Kidney (tissue), 14 donors: ENCODE results near the gene TYW5. TPM values are rescaled to one million over a fixed set of nuclear protein-coding genes. Genes with fewer than 3 reads are reported as not detected.

Source experiments
- DNase-seq, 5 donors: peaks; one replicate each; pipeline ENCODE4 v3.0.0-alpha.2; 2013 to 2020
- FAIRE-seq: peaks from 2 replicates; lab custom pipeline; 2012; peaks lifted over from hg19 to GRCh38; lab: Jason Lieb, UNC
- H3K27ac ChIP-seq, 2 donors: one replicate each; pipeline ENCODE4 v1.7.0; 2013; ENCODE audit warnings: low read depth in 2 of 2, low read length in 2 of 2, inconsistent platforms in 1 of 2
- H3K27me3 ChIP-seq: one replicate; pipeline ENCODE4 v1.7.1; 2013; ENCODE audit warnings: low read length, inconsistent platforms; ENCODE audit not compliant: control insufficient read depth, insufficient read depth
- H3K36me3 ChIP-seq, 3 donors: one replicate each; pipeline versions ENCODE4 v1.7.0 to v1.7.1; 2013; ENCODE audit warnings: low read length in 3 of 3, control low read depth in 1 of 3, inconsistent platforms in 1 of 3; ENCODE audit not compliant: insufficient read depth in 3 of 3, control insufficient read depth in 2 of 3
- H3K4me1 ChIP-seq, 3 donors: one replicate each; pipeline versions ENCODE4 v1.7.0 to v1.7.1; 2013; ENCODE audit warnings: low read length in 3 of 3, inconsistent platforms in 1 of 3, low read depth in 1 of 3; ENCODE audit not compliant: control insufficient read depth in 2 of 3, insufficient read depth in 2 of 3
- H3K4me3 ChIP-seq, 3 donors: one replicate each; pipeline versions ENCODE4 v1.7.0 to v1.8.1; 2013; ENCODE audit warnings: low read length in 3 of 3, control low read depth in 1 of 3, inconsistent platforms in 1 of 3
- H3K9ac ChIP-seq, 3 donors: one replicate each; pipeline versions ENCODE4 v1.7.0 to v1.7.1; 2013; ENCODE audit warnings: low read length in 3 of 3, control low read depth in 1 of 3, inconsistent platforms in 1 of 3
- H3K9me3 ChIP-seq, 3 donors: one replicate each; pipeline versions ENCODE4 v1.7.0 to v1.7.1; 2013; ENCODE audit warnings: low read length in 3 of 3, control low read depth in 1 of 3, inconsistent platforms in 1 of 3; ENCODE audit not compliant: control insufficient read depth in 2 of 3, insufficient read depth in 1 of 3
- intact Hi-C: fragments of 100-400 bp; cut with DNase I; formaldehyde crosslinking; loops from one replicate; pipeline ENCODE4 v1.11.1; 2022
- polyA plus RNA-seq: library from polyadenylated mRNA; stranded (reverse); fragments of 350-450 nt; fragmentation: Illumina TruSeq; extraction: RNeasy Lipid Tissue Mini Kit (QIAGEN cat#74804); gene quantifications from one replicate; pipeline ENCODE4 v1.2.3, GENCODE V29; 2014; ENCODE audit warnings: low read depth, low replicate concordance; ENCODE audit not compliant: insufficient read depth
- total RNA-seq: library from RNA; stranded (reverse); fragmentation: NEBNext Ultra II Directional; extraction: Animal tissue kit (Norgen Biotek cat#: 25700); gene quantifications from one replicate; pipeline ENCODE4 v1.2.1, GENCODE V29; 2021
- TF ChIP-seq, protein P1 (sequence below): IDR thresholded peaks from 3 replicates; pipeline ENCODE4 v1.5.1; 2012; ENCODE audit warnings: mild to moderate bottlenecking, moderate library complexity, borderline replicate concordance; ENCODE audit not compliant: insufficient read depth; ENCODE audit errors: extremely low read depth
- donor health status: control.
- donor health status: control.
- donor health status: control.
- donor health status: control.
- donor health status: control.
- donor health status: DM: yes; HTN: yes; CAD: no.
- donor health status: Normal renal cell carcinoma (clear cell type).

The TYW5 gene
- total and polyA plus RNA-seq, 2 donors from 2014 or later: 6.8 to 8.0 TPM

DNA sequence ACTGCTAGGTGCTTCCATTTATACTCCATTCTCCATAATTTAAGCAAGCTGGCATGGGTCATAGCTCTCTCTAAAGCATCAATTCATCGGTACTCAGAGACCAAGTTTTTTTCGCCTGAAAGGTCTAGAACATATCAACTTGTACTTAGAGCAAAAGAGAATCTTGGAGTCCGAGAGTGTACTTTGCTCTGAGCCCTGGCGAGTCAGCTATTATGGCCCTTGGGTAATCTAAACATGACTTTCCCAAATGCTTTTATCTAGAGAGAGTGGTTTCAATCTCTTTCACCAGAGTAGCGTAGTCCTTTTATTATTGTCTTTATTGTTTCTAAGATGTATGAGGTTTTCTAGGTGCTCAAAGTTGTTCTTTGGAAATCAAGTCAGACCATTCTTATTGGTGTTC lies 34.5 kb upstream of the TYW5 start:
- no peaks in the 10 kb centered on the region for H3K4me1 ChIP-seq
- intact Hi-C loops: loop anchor here (10.0 kb wide), 2 partner anchors 315 to 485 kb away; partner anchors contain the start of gene SPATS2L
- no peak for FAIRE-seq
- H3K9ac ChIP-seq: no peak overlapping the region
- no peaks in the 10 kb centered on the region for H3K9me3 ChIP-seq
- H3K4me3 ChIP-seq: no peak overlapping the region
- TF ChIP-seq, protein P1, sequence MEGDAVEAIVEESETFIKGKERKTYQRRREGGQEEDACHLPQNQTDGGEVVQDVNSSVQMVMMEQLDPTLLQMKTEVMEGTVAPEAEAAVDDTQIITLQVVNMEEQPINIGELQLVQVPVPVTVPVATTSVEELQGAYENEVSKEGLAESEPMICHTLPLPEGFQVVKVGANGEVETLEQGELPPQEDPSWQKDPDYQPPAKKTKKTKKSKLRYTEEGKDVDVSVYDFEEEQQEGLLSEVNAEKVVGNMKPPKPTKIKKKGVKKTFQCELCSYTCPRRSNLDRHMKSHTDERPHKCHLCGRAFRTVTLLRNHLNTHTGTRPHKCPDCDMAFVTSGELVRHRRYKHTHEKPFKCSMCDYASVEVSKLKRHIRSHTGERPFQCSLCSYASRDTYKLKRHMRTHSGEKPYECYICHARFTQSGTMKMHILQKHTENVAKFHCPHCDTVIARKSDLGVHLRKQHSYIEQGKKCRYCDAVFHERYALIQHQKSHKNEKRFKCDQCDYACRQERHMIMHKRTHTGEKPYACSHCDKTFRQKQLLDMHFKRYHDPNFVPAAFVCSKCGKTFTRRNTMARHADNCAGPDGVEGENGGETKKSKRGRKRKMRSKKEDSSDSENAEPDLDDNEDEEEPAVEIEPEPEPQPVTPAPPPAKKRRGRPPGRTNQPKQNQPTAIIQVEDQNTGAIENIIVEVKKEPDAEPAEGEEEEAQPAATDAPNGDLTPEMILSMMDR: no peak
- H3K36me3 ChIP-seq: no peaks in the 10 kb centered on the region
- DNase-seq: no peak
- H3K27me3 ChIP-seq: no peaks in the 10 kb centered on the region
- no peak overlapping the region for H3K27ac ChIP-seq

DNA sequence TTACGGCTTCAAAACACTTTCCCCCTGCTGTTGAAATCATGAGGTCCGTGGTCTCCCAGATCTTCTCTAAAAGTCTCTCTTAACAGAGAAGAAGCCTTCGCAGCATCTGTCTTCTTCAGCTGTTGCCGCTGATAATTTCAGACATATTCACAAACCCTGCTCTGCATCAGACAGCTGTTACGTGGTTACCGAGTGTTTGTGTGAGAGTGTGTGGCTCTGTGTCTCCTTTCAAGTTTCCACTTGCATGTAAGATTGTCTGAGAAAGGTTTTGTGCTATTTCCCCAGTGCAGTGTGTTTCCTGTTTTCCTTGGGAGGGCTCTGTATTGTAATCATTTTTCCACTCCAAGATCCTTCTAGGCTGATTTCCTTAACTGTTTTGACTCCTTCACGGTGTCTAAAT lies 32.9 kb upstream of the TYW5 start:
- no peak for FAIRE-seq

DNA sequence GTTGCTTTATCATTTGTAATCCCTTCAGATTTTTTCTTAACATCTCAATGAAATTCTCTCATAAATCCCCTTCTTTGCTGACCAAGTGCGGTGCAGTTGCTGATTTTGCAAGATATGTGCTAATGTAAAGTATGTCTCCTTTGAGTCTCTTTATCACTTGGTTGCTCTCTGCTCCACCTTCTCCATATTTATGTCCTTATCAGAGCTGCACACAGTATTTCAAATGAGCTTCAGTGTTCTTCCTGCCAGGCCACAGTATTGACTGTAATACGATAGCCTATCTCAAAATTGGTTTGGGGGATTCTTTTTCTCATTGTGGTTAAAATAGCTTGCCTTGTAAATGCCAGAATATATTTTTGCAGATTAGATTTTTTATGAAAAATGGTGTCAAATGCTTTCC lies 32.3 kb upstream of the TYW5 start:
- H3K27ac ChIP-seq: no peak overlapping the region
- intact Hi-C loops: loop anchor here (10.0 kb wide), 2 partner anchors 317 to 487 kb away; partner anchors contain the start of gene SPATS2L
- TF ChIP-seq, protein P1: no peak
- no peak overlapping the region for H3K9ac ChIP-seq
- H3K4me3 ChIP-seq: no peak overlapping the region
- FAIRE-seq (no peak), DNase-seq (no peak)
- H3K27me3 ChIP-seq: no peaks in the 10 kb centered on the region
- H3K9me3 ChIP-seq: no peaks in the 10 kb centered on the region
- no peaks in the 10 kb centered on the region for H3K36me3 ChIP-seq
- no peaks in the 10 kb centered on the region for H3K4me1 ChIP-seq

More for the DNA sequence above, 32.9 kb upstream of the TYW5 start:
- Histone ChIP-seq H3K27me3 (no peaks in the 10 kb centered on the region), H3K36me3 (no peaks in the 10 kb centered on the region), H3K9me3 (no peaks in the 10 kb centered on the region), H3K4me1 (no peaks in the 10 kb centered on the region), H3K27ac (no peak overlapping the region), H3K4me3 (no peak overlapping the region), H3K9ac (no peak overlapping the region)
- TF ChIP-seq, protein P1: no peak
- peak in 1 of 5 donors; percentile 27 for DNase-seq
- intact Hi-C loops: loop anchor here (10.0 kb wide), 2 partner anchors 317 to 487 kb away; partner anchors contain the start of gene SPATS2L
